CD4-positive, alpha-beta T cell treated with Interferon alpha-2 for 1 hour (primary cell): ENCODE data around the gene EFEMP1.
A peak's percentile ranks its signal among the peaks of the same experiment; 100 is the strongest.

Experiments used
- DNase-seq, 2 donors: peaks; one replicate each; pipeline ENCODE4 v3.0.0-alpha.2; 2020 to 2022

Gene EFEMP1, protein sequence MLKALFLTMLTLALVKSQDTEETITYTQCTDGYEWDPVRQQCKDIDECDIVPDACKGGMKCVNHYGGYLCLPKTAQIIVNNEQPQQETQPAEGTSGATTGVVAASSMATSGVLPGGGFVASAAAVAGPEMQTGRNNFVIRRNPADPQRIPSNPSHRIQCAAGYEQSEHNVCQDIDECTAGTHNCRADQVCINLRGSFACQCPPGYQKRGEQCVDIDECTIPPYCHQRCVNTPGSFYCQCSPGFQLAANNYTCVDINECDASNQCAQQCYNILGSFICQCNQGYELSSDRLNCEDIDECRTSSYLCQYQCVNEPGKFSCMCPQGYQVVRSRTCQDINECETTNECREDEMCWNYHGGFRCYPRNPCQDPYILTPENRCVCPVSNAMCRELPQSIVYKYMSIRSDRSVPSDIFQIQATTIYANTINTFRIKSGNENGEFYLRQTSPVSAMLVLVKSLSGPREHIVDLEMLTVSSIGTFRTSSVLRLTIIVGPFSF

DNA sequence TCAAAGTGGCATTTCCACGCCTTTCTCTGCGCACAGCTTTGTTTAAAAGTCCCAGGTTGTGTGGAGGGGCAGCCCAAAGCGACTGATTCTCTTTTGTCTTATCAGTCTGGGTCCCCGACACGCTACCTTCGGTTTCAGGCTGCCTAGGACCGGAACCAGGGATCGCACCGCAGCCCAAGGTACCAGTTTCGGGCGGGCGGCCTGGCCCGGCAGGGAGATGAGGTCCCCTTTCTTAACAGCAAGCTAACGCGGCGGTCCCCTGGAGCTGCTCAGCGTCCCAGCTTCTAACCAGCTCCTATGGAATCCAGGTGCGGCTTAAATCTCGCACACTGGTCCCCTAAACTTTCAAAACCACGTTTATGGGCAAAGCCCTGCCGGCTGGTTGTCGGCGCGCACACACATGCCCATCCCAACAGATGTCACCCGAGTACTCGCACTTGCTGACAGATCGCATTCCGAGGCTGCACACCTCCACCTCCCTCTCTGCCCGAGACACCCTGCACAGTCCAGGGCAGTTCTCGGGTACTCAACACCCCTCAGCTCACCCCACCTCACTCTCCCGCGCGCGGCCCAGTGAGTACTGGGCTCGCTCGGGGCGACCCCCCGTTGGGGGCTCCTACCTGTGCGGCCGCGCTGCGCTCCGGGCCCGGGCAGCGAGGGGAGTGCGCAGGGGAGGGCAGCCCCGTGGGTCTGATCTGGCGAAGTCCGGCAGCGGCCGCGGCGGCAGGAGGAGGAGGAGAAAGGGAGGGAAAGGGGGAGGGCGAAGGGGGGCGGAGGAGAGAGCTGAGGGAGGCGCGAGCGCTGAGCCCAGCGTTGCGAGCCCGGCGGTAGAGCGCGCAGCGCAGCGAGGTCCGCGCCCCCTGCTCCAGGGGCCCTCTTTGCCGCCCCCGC is at the start of gene EFEMP1:
Gene EFEMP1, minus strand, starts transcription at position 692 of the 891 bp plus-strand sequence. CDS start 1,342 bp downstream, outside the sequence.
- DNase-seq = no peak

DNA sequence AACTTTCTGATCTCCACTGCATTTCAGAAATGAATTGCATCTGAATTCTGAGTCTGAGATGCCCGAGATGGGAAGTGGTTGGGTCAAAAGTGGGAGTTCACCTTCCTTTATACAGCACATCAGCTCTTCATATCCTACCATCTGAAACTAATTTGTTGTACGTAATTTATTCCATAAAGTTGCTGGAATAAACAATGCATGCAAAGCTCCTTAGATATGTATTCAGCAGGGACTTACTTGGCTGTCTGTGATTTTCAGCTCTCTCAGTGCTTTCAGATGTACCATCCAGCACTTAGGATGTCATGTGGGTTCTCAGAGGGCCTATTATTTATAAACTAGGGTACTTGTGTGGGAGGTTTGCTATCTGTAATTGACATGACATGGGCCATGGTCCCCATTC is 46.9 kb upstream of the EFEMP1 start:
- DNase-seq = no peak

DNA sequence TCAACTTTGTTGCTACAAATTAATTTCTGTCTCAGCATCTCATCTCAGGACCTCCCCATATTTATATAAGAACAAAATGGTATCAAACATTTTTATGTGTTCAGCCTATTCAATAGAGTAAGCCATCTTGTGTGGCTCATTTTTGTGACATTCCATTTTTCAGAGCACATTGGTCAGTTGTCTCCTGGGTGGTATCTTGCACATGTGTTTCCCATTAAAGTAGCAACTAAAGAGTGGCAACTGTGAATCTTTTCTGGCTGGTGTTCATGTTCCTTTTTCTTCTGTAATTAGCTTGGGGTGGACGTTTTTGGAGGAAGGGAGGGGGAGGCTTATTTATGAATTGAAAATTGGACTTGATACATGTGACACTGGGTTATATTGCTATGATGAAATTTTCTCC is 45.4 kb upstream of the EFEMP1 start:
- DNase-seq = no peak

DNA sequence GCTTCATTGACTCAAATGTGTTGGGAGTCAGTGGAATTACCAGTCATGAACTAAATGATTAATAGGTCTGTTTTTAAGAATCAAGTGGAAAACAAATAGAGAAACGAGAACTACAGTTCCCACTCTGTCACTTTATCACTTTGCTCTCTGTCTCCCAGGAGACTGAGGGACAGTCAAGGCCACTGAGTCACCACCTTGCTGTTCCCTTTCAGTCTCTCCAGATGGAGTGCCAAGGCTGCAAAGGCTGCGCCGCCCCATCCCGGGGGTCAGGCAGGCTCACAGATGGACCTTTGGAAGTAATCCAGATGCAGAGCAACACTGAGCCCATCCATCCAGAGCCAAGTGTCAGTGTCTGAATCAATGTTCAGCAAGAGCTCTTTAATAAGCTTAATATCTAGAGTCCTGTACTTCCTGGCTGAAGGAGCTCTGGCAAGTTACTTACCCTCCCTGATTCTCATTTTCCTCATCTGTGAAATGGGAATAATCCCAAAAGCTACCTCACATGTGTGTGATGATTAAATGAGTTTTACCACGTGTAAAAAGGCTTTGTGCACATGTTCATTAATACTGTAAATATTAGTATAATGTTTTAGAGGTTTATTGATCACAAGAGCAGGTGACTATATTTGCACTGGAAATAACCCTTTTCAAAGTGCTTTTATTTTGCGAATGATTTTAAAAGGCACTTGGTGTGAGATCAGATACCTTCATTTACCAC is 43.0 kb upstream of the EFEMP1 start:
- no peak for DNase-seq

DNA sequence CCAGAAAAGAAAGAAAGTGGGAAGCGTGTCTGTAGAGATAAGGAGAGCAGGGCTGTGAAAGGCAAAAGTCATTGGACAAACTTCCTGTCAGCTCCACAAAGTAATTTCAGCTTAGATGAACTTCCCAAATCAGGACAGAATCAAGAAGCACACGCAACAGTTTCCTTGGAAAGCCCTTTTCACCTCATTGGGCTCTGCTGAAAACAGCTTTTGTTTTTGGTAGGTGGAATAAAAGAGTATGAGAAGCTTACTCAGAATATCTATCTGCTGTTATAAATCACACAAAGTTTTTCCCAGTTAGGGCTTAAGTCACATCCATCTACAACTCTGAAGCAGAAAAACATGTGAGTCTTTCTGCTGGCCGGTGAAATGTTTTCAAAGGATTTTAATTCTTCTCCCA is 42.4 kb upstream of the EFEMP1 start:
- DNase-seq = no peak

DNA sequence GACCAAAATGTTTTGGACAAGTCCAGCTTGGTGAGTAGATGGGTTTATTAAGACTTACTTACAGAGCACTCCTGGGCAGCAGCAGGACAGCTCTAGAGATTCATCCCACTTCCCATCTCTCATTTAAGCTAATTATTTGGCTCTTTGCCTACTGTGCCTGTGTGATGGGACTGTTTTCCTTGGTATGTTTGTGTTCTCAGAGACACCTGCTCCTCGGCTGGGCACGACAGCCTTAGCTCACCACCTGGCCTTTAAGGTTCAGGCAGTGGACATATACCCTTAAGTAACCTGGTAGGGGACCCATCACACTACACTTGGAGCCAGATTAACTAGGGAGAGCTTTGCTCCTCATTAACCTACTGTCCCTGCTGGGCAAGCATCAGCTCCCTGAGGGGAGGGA is 41.7 kb upstream of the EFEMP1 start:
- no peak for DNase-seq

DNA sequence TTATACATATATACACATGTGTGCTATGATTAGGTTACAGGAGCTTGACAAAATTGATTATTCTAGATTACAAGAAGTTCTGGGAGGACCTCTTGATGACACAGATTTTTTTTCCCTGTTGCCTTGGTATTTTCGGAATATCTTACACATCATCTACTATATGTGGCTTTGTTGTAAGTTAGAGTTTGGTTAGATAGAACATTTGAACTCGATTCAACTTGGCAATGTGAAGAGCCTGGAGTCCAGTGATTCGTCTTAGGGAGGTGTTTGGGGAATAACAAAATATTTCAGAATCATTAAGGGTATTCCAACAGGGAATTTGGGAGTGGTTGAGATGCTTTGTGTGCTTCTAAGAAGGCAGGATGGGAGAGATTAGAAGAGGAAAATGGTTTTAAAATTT is 39.3 kb upstream of the EFEMP1 start:
- DNase-seq = no peak

DNA sequence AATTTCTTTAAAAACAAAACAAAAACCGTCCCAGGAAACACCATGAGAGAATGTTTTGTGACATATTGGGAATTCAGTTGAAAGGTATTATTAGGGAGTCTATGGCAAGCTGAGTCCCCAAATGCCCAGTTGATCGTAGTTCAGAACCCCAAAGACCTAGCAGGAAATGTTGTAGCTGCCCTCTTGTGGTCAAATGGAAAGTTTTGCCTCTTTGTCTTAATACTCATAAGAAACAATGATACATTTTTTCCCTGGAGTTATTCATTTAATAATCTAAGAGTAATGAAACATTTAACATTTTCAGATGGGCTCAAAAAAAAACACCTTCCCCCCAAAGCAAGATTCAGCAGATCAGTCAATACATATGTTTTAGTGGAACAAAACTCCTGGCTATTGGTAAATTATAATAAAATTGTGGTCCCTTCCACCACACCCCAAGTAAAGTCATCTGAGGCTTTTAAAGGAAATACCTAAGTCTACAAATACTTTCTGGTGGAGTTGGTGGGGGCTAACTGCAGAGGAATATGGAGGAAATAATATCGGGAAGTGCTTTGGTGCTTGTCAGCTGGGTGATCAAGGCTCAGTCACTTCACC is 37.8 kb upstream of the EFEMP1 start:
- peak in 1 of 2 donors; percentile 3 for DNase-seq

DNA sequence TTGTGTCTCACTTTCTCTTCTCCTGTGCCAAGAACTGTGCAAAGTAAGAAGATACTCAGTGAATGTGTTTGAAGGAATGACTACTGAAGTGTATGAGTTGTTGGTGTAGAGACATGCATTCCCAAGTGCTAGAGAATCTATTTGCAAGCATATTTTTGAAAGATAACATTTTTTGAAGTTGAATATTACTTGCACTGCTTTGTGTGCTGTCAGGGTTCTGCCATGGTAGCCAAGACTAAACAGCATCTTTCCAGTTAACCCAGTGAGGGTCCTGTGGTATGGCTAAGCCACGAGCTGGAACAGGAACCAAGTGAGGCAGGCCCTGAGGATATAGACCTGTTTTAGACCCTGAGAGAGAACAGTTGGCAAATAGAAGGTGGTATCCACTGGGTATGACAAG is 35.2 kb upstream of the EFEMP1 start:
- DNase-seq = no peak

DNA sequence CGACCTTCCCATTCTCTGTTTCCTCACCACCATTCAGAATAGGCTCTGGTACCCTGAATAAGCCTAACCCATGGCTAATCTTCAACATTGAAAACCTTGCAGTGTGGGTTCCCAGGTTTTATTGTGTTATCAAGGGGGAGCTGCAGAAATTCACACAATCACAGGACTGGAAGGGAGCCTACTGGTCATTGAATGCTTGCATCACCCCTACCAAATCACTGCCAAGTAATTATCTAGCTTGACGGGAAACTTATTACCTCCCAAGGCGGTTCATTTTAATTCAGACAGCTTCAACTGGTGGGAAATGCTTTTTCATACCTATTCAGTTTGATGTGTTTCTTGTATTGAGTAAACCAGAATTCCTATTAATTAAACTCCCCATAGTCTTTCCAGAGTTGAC is 33.6 kb upstream of the EFEMP1 start:
- no peak for DNase-seq

DNA sequence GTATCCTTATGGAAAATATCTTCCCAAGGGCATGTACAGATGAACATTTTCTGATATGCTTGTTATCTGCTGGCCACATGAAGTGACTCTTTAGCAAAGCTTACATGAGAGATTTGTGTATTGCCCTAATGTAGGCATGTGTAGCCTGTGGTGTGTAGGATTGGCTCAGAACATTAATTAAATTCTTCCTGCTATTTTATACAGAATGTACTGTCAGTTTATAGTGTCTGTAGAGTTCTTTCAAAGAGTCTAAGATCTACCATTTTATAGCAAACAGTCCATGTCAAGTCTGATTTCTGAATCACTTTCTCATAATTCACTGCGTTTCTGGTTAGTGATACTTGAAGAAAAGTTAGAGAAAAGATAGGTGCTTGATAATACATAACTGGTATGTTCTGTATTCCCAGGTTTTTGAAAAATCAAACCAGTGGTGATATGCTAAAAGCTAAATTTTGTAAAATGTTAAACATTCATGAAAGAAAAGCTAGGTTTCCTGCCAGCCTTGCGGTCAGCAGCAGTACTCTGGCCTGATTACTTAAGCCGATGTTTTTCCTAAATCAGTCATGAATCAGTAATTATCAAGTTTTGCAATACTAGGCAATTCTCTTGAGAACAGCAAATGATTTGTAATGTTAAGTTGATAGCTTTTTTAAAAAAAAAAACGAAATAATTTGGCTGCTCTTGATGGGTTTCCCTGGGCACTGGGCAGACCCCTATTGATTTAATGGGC is 30.9 kb upstream of the EFEMP1 start:
- no peak for DNase-seq

DNA sequence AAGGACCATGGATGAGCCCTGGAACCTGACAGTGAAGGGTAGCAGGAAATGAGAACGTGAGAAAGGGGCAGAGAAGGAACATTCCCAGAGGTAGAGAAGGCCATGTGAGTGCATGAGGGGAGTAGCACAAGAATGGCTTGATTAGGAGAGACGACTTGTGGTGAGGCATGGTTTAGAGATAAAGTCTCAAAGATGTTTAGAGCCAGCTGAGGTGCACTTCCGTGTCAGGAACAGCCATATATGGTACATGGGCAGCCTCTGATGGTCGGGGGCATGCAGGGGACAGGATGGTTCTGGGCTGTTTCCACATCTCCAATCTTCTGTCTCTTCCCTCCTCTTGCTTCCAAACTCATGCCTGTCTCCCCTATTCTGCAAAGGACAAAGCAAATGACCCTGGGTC is 28.8 kb upstream of the EFEMP1 start:
- no peak for DNase-seq

DNA sequence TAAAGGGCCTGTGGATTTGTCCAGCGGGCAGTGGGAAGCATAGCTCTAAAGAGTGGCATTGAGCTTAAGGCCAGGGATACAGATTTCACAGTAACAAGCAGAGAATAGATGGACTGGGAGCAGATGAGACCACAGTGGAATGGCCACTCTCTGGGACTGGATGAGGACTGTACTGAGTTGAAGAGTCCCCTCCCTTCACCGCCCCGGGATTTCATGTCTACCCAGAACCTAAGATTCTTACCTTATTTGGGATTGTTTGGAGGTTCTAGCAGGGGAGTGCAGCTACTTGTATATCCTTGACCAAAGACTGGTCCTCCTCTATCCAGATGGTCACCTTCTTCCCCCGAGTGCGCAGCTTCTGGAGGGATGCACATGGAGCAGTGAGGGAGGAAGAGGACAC is 28.0 kb upstream of the EFEMP1 start:
- DNase-seq = no peak

DNA sequence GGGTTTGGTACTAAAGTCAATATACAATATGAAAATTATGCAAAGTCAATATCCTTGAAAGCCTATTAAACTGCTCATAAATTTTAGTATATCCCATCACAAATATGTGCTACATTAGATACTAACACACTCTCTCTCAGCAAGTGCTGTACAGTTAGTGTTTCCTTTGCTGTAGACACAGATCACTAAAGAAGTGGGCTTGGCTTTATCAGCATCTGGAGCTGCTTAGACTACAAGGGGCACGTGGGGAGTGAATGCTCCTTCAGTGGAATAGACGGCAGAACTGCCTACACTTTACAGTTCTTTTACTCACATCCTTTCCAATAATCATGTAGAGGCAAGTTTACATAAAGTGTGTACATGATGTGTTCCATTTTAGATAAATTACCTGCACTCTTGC is 26.0 kb upstream of the EFEMP1 start:
- no peak for DNase-seq

DNA sequence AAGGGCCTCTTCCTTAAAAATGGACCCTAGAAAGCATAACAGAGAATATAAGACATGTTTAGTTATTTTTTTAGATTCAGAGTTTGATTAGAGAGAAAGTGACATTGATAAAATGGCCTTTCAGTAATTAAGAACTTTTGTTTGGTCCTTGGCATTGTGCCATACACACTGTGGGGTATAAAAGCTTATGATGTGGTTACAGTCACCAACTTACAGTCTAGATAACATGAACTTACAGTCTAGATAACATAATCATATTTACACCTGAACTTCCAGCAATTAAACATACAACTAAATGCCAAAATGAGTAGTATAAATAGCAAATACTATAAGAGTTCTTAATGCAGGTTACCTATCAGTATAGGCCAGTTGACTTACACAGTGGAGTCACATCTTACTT is 25.6 kb upstream of the EFEMP1 start:
- no peak for DNase-seq

DNA sequence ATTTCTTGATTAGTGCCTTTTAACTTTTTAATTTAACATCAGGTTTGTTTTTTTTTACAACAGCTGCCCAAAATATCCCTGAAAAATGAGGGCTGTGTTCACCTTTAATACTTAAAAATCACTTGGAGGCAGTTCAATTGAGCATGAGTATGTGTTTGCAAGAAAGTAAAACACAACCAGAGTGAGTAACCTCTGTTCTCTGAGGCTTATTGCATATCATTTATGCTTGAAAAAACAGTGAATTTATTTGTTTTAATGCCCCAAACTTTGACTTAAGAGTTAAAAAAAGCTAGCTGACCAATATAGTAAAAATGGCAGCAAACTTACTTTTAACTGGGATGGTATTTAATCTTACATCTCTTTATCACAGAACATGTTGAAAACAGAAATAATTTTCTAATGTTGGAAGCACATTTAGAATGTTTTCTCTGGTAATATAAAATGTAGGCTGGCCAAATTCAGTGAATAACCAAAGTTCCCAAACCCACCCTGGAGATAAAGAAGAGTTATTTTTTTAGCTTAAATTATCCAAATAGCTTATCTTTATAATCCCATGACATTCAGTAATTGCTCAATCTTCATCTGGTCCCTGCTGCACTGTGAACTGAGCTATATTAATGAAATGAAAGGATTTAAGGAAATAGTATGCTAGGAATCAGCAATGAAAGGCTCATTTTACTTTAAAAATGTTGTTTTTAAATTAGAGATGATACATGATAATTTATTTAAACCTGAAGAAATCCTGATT is 24.8 kb upstream of the EFEMP1 start:
- no peak for DNase-seq

DNA sequence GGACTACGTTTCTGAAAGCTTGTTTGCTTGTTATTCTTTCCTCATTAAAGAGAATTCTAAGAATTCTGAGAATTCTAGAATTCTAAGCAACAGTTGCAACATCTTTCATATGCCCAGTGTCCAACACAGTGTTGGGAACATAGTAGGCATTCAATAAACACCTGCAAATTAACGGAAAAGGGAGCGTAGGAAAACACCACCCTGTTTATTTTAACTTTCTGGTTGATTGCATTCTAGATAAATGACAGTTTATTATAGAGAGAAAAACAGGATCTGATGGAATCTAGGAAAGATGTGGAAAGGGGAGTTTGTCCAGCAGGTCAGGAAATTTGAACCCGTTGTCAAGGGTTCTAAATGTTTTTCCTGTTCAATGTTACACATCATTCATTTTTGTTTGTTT is 24.2 kb upstream of the EFEMP1 start:
- no peak for DNase-seq

DNA sequence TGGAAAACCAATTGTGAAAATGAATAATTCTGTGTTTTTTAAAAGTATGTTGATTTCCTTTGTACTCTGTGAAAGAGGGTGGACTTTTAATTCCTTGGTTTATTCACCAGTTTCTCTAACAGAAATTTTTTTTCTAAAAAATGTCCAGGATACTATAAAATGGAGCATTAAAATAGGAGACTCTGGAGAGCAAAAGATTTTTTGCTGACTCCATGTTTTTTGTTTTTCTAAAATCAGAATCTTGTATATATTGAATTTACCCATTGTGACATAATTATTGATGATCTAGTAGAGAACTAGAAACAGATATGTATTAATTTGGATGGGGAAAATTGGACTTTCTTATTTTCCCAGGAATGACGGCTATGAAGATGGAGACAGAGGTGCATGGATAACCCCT is 23.2 kb upstream of the EFEMP1 start:
- no peak for DNase-seq

DNA sequence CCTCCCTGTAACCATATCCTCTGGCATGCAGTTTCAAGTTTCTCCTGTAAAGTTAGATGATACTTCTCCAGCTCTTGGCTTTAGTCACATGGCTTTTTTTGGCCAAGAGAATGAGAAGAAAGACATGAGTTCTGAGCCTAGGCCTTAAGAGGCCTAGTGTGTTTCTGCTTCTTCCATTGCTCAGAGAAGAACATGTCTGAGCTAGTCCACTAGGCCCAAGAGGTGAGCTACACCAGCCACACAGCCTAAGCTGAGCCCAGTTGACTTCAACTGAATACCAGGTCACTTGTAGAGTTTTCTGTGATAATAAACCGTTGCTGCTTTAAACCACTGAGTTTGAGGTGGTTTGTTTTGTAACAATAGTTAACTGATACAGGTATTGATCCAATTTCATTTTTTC is 19.9 kb upstream of the EFEMP1 start:
- DNase-seq = no peak

DNA sequence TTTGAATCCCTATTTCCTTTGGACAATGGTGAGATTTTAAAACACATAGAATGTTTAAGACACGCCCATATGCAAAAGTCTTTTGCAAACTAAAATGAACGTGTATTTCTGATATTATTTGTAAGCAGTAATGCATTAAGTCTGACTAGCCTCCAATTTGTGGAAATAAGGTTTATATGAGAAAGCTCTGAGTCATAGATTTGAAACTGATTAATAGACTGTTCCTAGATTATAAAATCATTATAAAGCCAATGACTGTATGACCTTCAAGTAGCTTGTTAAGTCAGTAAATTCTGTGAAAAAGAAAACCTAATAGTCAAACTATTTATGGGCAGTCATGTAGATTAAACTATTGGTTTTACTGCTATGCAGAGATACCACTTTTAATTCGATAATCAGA is 12.8 kb upstream of the EFEMP1 start:
- DNase-seq = no peak

DNA sequence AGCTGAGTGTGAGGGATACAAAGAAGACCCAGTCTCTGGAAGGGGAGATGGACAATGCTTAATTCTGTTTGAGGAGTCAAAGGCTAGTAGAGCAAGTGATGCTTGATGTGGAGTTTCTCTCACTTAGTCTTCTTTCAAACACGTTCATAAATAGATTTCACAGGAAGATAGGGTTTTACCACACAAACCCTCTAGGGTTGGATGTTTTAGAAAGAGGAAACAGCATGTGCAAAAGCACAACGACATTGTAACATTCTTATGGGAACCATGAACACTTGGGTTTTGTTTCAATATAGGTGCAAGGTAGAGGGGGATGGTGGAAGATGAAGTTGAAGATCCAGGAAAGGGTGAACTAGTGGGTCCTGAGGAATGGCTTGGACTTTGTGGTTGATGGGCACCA is 10.8 kb upstream of the EFEMP1 start:
- DNase-seq = no peak
